ENCODE measurements around the gene CARD14. TPM values are rescaled to one million over a fixed set of nuclear protein-coding genes. Genes with fewer than 3 reads are reported as not detected.

Gene CARD14
- polyA plus RNA-seq, 1 donor (not counting 4 experiments of a cell fraction or from before 2014, with no cell fraction given), result 0.49 TPM

DNA sequence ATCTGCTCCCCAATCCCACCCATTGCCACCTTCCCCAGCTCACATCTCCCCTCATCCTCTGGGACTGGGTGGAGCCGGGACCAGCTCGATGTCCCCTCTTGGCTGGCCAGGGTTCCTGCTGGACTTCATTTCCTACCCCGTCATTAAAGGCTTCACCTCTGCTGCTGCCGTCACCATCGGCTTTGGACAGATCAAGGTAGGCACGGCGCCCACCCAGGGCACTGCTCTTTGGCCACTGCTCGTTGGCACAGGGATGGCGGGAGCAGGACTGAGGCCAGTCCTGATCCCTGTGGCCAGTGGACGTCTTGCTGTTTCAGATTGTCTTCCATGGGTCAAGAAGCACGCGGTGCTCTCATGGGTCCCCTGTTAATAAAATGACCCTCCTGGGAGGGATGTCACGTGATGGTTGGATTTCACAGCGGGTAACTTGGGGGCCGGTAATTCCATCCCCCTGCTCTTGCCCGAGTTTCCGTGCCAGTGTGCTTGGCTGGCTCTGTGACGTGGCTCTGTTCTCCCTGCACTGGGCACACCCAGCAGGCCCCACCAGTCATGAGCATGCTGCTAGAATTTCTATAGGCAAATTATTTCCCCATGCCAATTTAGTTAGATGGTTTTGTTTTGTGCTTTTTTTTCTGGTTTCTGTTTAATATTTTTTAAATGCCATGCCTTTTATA is 53.4 kb downstream of the CARD14 start:
- no peaks in the 10 kb centered on the region for H3K9me1 ChIP-seq (ENCODE audit: control insufficient read depth, extremely low read depth, insufficient read depth, low read length)
- H3K4me3 ChIP-seq (ENCODE audit: control insufficient read depth in 2 of 3, extremely low read depth in 1 of 3, insufficient read depth in 2 of 3, low read depth in 1 of 3, low read length in 3 of 3), result no peak overlapping the region
- FAIRE-seq (no peak), DNase-seq (ENCODE audit: low read depth, low spot score) (no peak)
- H3K36me3 ChIP-seq (ENCODE audit: control insufficient read depth in 2 of 2, extremely low read depth in 1 of 2, insufficient read depth in 2 of 2, low read length in 2 of 2), result no peaks in the 10 kb centered on the region
- no peaks in the 10 kb centered on the region for H4K20me1 ChIP-seq (ENCODE audit: control insufficient read depth, extremely low read depth, insufficient read depth, low read length)
- H3K27me3 ChIP-seq (ENCODE audit: control insufficient read depth, extremely low read depth, insufficient read depth, low read length), result no peaks in the 10 kb centered on the region
- no peaks in the 10 kb centered on the region for H3K9me3 ChIP-seq (ENCODE audit: control insufficient read depth, low read depth, low read length)
- dilution Hi-C loops (cut with MboI; ENCODE audit: extremely low pct_ligation_motif_present, low sequenced_read_pairs), result no loop called here
- H3K79me2 ChIP-seq (ENCODE audit: control insufficient read depth, insufficient read depth, low read length), result no peaks in the 10 kb centered on the region
- peaks cover 7% of the 10 kb centered on the region for H3K4me1 ChIP-seq (ENCODE audit: control insufficient read depth, extremely low read depth, insufficient read depth, low read length)
- H3K9ac ChIP-seq (ENCODE audit: control insufficient read depth, extremely low read depth, insufficient read depth, low read length), result no peak overlapping the region
- no peak overlapping the region for H2AFZ ChIP-seq (ENCODE audit: control insufficient read depth, low read length)
- no peak overlapping the region for H3K4me2 ChIP-seq (ENCODE audit: control insufficient read depth, extremely low read depth, insufficient read depth, low read depth, low read length)
- TF ChIP-seq, protein P1, sequence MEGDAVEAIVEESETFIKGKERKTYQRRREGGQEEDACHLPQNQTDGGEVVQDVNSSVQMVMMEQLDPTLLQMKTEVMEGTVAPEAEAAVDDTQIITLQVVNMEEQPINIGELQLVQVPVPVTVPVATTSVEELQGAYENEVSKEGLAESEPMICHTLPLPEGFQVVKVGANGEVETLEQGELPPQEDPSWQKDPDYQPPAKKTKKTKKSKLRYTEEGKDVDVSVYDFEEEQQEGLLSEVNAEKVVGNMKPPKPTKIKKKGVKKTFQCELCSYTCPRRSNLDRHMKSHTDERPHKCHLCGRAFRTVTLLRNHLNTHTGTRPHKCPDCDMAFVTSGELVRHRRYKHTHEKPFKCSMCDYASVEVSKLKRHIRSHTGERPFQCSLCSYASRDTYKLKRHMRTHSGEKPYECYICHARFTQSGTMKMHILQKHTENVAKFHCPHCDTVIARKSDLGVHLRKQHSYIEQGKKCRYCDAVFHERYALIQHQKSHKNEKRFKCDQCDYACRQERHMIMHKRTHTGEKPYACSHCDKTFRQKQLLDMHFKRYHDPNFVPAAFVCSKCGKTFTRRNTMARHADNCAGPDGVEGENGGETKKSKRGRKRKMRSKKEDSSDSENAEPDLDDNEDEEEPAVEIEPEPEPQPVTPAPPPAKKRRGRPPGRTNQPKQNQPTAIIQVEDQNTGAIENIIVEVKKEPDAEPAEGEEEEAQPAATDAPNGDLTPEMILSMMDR (optimal IDR thresholded peaks at IDR 0.05 in 1 of 3, IDR thresholded peaks at IDR 0.05 in 1 of 3, conservative IDR thresholded peaks at IDR 0.05 in 1 of 3; ENCODE audit: extremely low read depth in 1 of 3, insufficient read depth in 2 of 3, low read length in 3 of 3), result no peak
- no peak for TF ChIP-seq EZH2 (IDR thresholded peaks at IDR 0.05; ENCODE audit: low read length)
- no peak overlapping the region for H3K27ac ChIP-seq (ENCODE audit: control insufficient read depth, insufficient read depth, low read length)

DNA sequence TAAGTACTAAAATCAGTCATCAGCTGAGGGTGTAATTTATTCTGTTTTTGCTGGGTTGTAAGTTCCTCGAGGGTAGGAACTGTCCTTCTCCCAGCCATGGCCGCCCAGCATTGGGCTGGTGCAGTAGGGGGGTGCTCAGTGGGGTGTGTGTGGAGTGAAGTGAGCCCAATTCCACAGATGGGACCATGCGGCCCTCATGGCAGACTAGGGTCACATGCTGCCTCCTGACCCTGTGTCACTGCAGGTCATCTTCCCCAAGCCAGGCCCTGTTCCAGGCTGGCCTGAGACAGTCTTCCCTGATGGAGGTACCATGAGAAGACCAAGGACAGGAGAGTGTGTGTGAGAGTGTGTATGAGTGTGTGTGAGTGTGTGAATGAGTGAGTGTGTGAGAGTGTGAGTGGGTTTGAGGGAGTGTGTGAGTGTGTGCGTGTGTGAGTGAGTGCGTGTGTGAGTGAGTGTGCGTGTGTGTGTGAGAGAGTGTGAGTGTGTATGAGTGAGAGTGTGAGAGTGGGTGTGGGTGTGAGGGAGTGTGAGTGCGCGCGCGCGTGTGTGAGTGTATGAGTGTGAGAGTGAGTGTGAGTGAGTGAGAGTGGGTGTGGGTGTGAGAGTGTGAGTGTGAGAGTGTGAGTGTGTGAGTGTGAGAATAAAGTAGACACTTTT is 54.1 kb downstream of the CARD14 start:
- TF ChIP-seq EZH2 (IDR thresholded peaks at IDR 0.05; ENCODE audit: low read length), result no peak
- TF ChIP-seq, protein P1 (optimal IDR thresholded peaks at IDR 0.05 in 1 of 3, IDR thresholded peaks at IDR 0.05 in 1 of 3, conservative IDR thresholded peaks at IDR 0.05 in 1 of 3; ENCODE audit: extremely low read depth in 1 of 3, insufficient read depth in 2 of 3, low read length in 3 of 3), result no peak
- Histone ChIP-seq H3K4me3 (ENCODE audit: control insufficient read depth in 2 of 3, extremely low read depth in 1 of 3, insufficient read depth in 2 of 3, low read depth in 1 of 3, low read length in 3 of 3) (no peak overlapping the region), H3K9me1 (ENCODE audit: control insufficient read depth, extremely low read depth, insufficient read depth, low read length) (no peaks in the 10 kb centered on the region), H3K27me3 (ENCODE audit: control insufficient read depth, extremely low read depth, insufficient read depth, low read length) (no peaks in the 10 kb centered on the region), H3K9me3 (ENCODE audit: control insufficient read depth, low read depth, low read length) (no peaks in the 10 kb centered on the region), H3K79me2 (ENCODE audit: control insufficient read depth, insufficient read depth, low read length) (no peaks in the 10 kb centered on the region), H2AFZ (ENCODE audit: control insufficient read depth, low read length) (no peak overlapping the region), H3K27ac (ENCODE audit: control insufficient read depth, insufficient read depth, low read length) (no peak overlapping the region), H4K20me1 (ENCODE audit: control insufficient read depth, extremely low read depth, insufficient read depth, low read length) (no peaks in the 10 kb centered on the region), H3K4me2 (ENCODE audit: control insufficient read depth, extremely low read depth, insufficient read depth, low read depth, low read length) (no peak overlapping the region), H3K36me3 (ENCODE audit: control insufficient read depth in 2 of 2, extremely low read depth in 1 of 2, insufficient read depth in 2 of 2, low read length in 2 of 2) (no peaks in the 10 kb centered on the region), H3K9ac (ENCODE audit: control insufficient read depth, extremely low read depth, insufficient read depth, low read length) (no peak overlapping the region), H3K4me1 (ENCODE audit: control insufficient read depth, extremely low read depth, insufficient read depth, low read length) (peaks cover 7% of the 10 kb centered on the region)
- FAIRE-seq (no peak), DNase-seq (ENCODE audit: low read depth, low spot score) (no peak)
- dilution Hi-C loops (cut with MboI; ENCODE audit: extremely low pct_ligation_motif_present, low sequenced_read_pairs), result no loop called here

Data from keratinocyte (primary cell).